Measurements from ENCODE around the gene GRIK1.

GRIK1 gene

GRCh38 chr21:29849735-29850176, 90.0 kb downstream of the GRIK1 start:
- peak; percentile 74 for DNase-seq (ENCODE audit: low read depth)
- TF ChIP-seq, protein P1, sequence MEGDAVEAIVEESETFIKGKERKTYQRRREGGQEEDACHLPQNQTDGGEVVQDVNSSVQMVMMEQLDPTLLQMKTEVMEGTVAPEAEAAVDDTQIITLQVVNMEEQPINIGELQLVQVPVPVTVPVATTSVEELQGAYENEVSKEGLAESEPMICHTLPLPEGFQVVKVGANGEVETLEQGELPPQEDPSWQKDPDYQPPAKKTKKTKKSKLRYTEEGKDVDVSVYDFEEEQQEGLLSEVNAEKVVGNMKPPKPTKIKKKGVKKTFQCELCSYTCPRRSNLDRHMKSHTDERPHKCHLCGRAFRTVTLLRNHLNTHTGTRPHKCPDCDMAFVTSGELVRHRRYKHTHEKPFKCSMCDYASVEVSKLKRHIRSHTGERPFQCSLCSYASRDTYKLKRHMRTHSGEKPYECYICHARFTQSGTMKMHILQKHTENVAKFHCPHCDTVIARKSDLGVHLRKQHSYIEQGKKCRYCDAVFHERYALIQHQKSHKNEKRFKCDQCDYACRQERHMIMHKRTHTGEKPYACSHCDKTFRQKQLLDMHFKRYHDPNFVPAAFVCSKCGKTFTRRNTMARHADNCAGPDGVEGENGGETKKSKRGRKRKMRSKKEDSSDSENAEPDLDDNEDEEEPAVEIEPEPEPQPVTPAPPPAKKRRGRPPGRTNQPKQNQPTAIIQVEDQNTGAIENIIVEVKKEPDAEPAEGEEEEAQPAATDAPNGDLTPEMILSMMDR (IDR thresholded peaks at IDR 0.05; ENCODE audit: insufficient read depth, low read depth, low read length, missing control alignments) = peak; percentile 82
- no peak overlapping the region for H3K4me3 ChIP-seq (ENCODE audit: low read depth, low read length)

DNA sequence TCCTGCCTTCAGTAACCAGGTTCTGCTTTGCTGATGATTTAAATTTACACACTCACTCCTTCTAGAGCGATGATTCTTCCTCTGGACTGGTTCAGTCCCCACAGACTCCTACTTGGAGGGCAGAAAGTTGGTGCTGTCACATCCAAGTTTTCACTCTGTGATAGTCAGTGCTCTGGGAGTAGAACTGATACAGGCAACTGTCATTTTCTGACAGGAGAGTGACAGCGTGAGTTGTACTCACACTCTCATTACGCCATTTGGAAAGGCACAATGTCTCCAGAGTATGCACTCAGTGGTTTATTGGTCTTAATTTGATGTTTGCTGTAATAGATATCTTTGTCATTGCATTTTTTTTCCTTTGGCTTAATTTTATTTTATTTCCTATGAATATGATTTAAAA, 96.0 kb downstream of the GRIK1 start:
- no peak for DNase-seq (ENCODE audit: low read depth)
- TF ChIP-seq, protein P1 (IDR thresholded peaks at IDR 0.05; ENCODE audit: insufficient read depth, low read depth, low read length, missing control alignments) = no peak
- H3K4me3 ChIP-seq (ENCODE audit: low read depth, low read length) = no peak overlapping the region

GRCh38 chr21:29834617-29835016, 105.2 kb downstream of the GRIK1 start:
- DNase-seq (ENCODE audit: low read depth) = no peak
- TF ChIP-seq, protein P1 (IDR thresholded peaks at IDR 0.05; ENCODE audit: insufficient read depth, low read depth, low read length, missing control alignments) = no peak
- no peak overlapping the region for H3K4me3 ChIP-seq (ENCODE audit: low read depth, low read length)

GRCh38 chr21:29832217-29832616, 107.6 kb downstream of the GRIK1 start:
- no peak overlapping the region for H3K4me3 ChIP-seq (ENCODE audit: low read depth, low read length)
- TF ChIP-seq, protein P1 (IDR thresholded peaks at IDR 0.05; ENCODE audit: insufficient read depth, low read depth, low read length, missing control alignments) = no peak
- DNase-seq (ENCODE audit: low read depth) = no peak

DNA sequence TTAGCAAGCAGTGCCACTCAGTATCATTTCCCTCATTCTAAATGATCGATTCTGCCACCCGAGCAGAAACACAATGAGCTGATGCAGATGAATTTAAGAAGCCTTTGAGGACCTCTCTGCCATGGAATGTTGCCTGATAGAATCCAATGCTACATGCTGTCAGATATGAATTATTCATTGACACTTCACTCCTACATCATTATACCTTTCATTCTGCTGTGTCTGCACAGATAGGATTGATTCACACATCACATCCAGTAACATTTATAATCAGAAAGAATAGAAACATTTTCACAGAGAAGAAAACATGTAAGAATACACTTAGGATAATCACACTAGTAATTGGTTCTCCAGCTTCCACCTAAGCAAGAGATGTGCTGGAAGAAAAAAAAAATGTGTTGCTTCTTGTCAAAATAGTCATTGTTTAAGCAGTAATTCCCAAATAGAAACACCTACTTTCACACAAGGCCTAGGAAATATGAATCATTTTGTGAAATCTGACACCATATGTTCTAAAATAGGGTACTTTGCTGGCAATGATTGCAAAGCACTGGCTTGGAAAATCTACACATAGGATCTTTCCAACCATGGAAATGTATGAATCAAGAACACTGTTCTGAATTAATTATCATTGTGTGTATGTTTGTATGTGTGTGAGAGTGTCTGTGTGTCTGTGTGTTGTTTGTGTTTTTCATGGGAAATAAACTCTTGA, 110.1 kb downstream of the GRIK1 start:
- no peak overlapping the region for H3K4me3 ChIP-seq (ENCODE audit: low read depth, low read length)
- TF ChIP-seq, protein P1 (IDR thresholded peaks at IDR 0.05; ENCODE audit: insufficient read depth, low read depth, low read length, missing control alignments) = no peak
- no peak for DNase-seq (ENCODE audit: low read depth)

- TF ChIP-seq, protein P1 (IDR thresholded peaks at IDR 0.05; ENCODE audit: insufficient read depth, low read depth, low read length, missing control alignments) = no peak
- no peak overlapping the region for H3K4me3 ChIP-seq (ENCODE audit: low read depth, low read length)
- DNase-seq (ENCODE audit: low read depth) = no peak
These were observed 112.1 kb downstream of the GRIK1 start for GRCh38 chr21:29827647-29828046.

DNA sequence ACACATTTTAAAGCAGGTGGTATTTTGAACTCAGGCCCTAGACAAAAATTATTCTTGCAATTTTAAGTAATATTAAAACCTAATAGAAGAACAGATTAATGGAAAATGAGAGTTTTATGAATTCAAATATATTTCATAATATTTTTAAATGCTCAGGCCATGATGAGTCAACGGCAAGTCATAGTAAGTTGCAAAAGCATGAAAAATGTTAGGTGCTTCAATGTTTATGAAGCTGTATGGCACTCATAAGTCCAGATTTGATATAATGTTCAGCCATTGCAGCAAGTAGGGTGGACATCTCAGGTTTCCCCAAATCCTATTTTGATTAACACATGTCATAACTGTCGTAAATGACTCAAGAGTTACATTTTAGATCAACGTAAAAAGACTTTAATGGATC, 112.6 kb downstream of the GRIK1 start:
- H3K4me3 ChIP-seq (ENCODE audit: low read depth, low read length) = no peak overlapping the region
- DNase-seq (ENCODE audit: low read depth) = no peak
- TF ChIP-seq, protein P1 (IDR thresholded peaks at IDR 0.05; ENCODE audit: insufficient read depth, low read depth, low read length, missing control alignments) = no peak

All from GM12865 (cell line).